ENCODE data around the gene SUFU. TPM values are rescaled to one million over a fixed set of nuclear protein-coding genes. Genes with fewer than 3 reads are reported as not detected.
A peak's percentile ranks its signal among the peaks of the same experiment; 100 is the strongest.

SUFU gene
- total RNA-seq, 1 donor from 2014 or later: 16.9 TPM

GRCh38 chr10:102675666-102676533 is 172.1 kb downstream of the SUFU start:
- H3K4me1 Mint-ChIP-seq (ENCODE audit: unreplicated experiment): peaks cover 69% of the 10 kb centered on the region
- no peak for TF ChIP-seq CTCF (IDR thresholded peaks at IDR 0.05)
- no peaks in the 10 kb centered on the region for H3K27me3 Mint-ChIP-seq (ENCODE audit: unreplicated experiment)
- DNase-seq (ENCODE audit: extremely low spot score, unreplicated experiment): no peak
- H3K27ac Mint-ChIP-seq (ENCODE audit: unreplicated experiment): peak overlapping the region; percentile 98
- peak overlapping the region; percentile 31 for H3K4me3 Mint-ChIP-seq (ENCODE audit: unreplicated experiment)
- H3K36me3 Mint-ChIP-seq (ENCODE audit: unreplicated experiment): no peaks in the 10 kb centered on the region
- no peaks in the 10 kb centered on the region for H3K9me3 Mint-ChIP-seq (ENCODE audit: unreplicated experiment)

GRCh38 chr10:102676534-102677315 is 173.0 kb downstream of the SUFU start:
- no peaks in the 10 kb centered on the region for H3K9me3 Mint-ChIP-seq (ENCODE audit: unreplicated experiment)
- no peak for DNase-seq (ENCODE audit: extremely low spot score, unreplicated experiment)
- H3K4me3 Mint-ChIP-seq (ENCODE audit: unreplicated experiment): peak overlapping the region; percentile 31
- H3K4me1 Mint-ChIP-seq (ENCODE audit: unreplicated experiment): peaks cover 69% of the 10 kb centered on the region
- H3K27ac Mint-ChIP-seq (ENCODE audit: unreplicated experiment): peak overlapping the region; percentile 98
- no peaks in the 10 kb centered on the region for H3K27me3 Mint-ChIP-seq (ENCODE audit: unreplicated experiment)
- no peak for TF ChIP-seq CTCF (IDR thresholded peaks at IDR 0.05)
- peaks cover 2% of the 10 kb centered on the region for H3K36me3 Mint-ChIP-seq (ENCODE audit: unreplicated experiment)

- no peak for TF ChIP-seq CTCF (IDR thresholded peaks at IDR 0.05)
- Mint-ChIP-seq H3K9me3 (ENCODE audit: unreplicated experiment) (no peaks in the 10 kb centered on the region), H3K4me3 (ENCODE audit: unreplicated experiment) (peak overlapping the region; percentile 31), H3K4me1 (ENCODE audit: unreplicated experiment) (peaks cover 69% of the 10 kb centered on the region), H3K36me3 (ENCODE audit: unreplicated experiment) (peaks cover 6% of the 10 kb centered on the region), H3K27me3 (ENCODE audit: unreplicated experiment) (no peaks in the 10 kb centered on the region), H3K27ac (ENCODE audit: unreplicated experiment) (peak overlapping the region; percentile 98)
- no peak for DNase-seq (ENCODE audit: extremely low spot score, unreplicated experiment)
Observed at GRCh38 chr10:102677331-102678067, 173.7 kb downstream of the SUFU start.

DNA sequence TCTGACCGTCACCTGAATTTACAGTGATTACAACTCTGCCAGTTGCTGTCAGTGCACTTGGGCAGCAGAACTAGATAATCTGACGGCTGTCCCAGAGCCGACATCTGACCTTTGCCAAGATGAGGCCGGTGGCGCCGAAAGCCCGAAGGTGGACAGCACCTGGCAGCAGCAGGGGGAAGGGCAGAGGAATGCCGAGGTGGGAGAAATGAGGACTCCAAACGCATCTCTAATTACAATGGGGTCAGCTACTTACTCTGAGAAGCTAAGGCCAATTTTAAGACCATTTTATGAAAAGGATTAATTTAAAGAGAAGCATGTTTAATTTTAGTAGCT is 174.3 kb downstream of the SUFU start:
- peaks cover 66% of the 10 kb centered on the region for H3K4me1 Mint-ChIP-seq (ENCODE audit: unreplicated experiment)
- no peaks in the 10 kb centered on the region for H3K27me3 Mint-ChIP-seq (ENCODE audit: unreplicated experiment)
- peak overlapping the region; percentile 98 for H3K27ac Mint-ChIP-seq (ENCODE audit: unreplicated experiment)
- peaks cover 6% of the 10 kb centered on the region for H3K36me3 Mint-ChIP-seq (ENCODE audit: unreplicated experiment)
- DNase-seq (ENCODE audit: extremely low spot score, unreplicated experiment): no peak
- TF ChIP-seq CTCF (IDR thresholded peaks at IDR 0.05): no peak
- no peaks in the 10 kb centered on the region for H3K9me3 Mint-ChIP-seq (ENCODE audit: unreplicated experiment)
- H3K4me3 Mint-ChIP-seq (ENCODE audit: unreplicated experiment): no peak overlapping the region
